HEK293 (cell line): ENCODE results near the gene UBE2M.
"Not testable (repeated sequence)": the region's sequence is repeated elsewhere in the genome, so short reads cannot be mapped to it uniquely, and the experiment has no call there.

Experiments
- ZBTB21 ChIP-seq: fragments of 450-650 bp; formaldehyde crosslinking; IDR thresholded peaks from 2 replicates; pipeline ENCODE4 v1.5.1; 2017; ENCODE audit warnings: missing biosample characterization, missing genetic modification characterization
- ZBTB8A ChIP-seq: fragments of 450-650 bp; formaldehyde crosslinking; IDR thresholded peaks from 2 replicates; pipeline ENCODE4 v1.5.1; 2016; ENCODE audit warnings: missing biosample characterization, missing genetic modification characterization
- ZNF202 ChIP-seq: fragments of 450-650 bp; formaldehyde crosslinking; IDR thresholded peaks from 2 replicates; pipeline ENCODE4 v1.5.1; 2016; ENCODE audit warnings: missing biosample characterization, missing genetic modification characterization, borderline replicate concordance
- ZNF274 ChIP-seq, 2 experiments: fragments of 200-500 bp in 1 of 2; fragments of 450-650 bp in 1 of 2; sonication (Bioruptor generic) in 1 of 2; formaldehyde crosslinking in 1 of 2; IDR thresholded peaks; 2 replicates each; pipeline versions ENCODE4 v1.5.1 to v1.6.1; 2014 to 2016; ENCODE audit warnings: borderline replicate concordance in 1 of 2, inconsistent platforms in 1 of 2, low read length in 1 of 2, missing biosample characterization in 1 of 2, missing genetic modification characterization in 1 of 2
- ZNF37A ChIP-seq: fragments of 450-650 bp; IDR thresholded peaks from 2 replicates; pipeline ENCODE4 v1.5.1; 2018; ENCODE audit warnings: missing biosample characterization, missing genetic modification characterization
- ZNF610 ChIP-seq: fragments of 450-650 bp; formaldehyde crosslinking; IDR thresholded peaks from 2 replicates; pipeline ENCODE4 v1.5.1; 2016; ENCODE audit warnings: missing biosample characterization, missing genetic modification characterization, borderline replicate concordance
- TF ChIP-seq, protein P1 (sequence below): fragments of 450-650 bp; formaldehyde crosslinking; IDR thresholded peaks from 2 replicates; pipeline ENCODE4 v1.5.1; 2016; ENCODE audit warnings: missing biosample characterization, missing genetic modification characterization
- TF ChIP-seq, protein P2 (sequence below): fragments of 450-650 bp; formaldehyde crosslinking; IDR thresholded peaks from 2 replicates; pipeline ENCODE4 v1.5.1; 2016; ENCODE audit warnings: missing biosample characterization, missing genetic modification characterization
- TF ChIP-seq, protein P3 (sequence below): fragments of 450-650 bp; IDR thresholded peaks from 2 replicates; pipeline ENCODE4 v1.5.1; 2018; ENCODE audit warnings: missing biosample characterization, mild to moderate bottlenecking, missing genetic modification characterization
- TF ChIP-seq, protein P4 (sequence below): fragments of 450-650 bp; formaldehyde crosslinking; IDR thresholded peaks from 2 replicates; pipeline ENCODE4 v1.5.1; 2016; ENCODE audit warnings: missing biosample characterization, missing genetic modification characterization
- TF ChIP-seq, protein P5 (sequence below): fragments of 450-650 bp; formaldehyde crosslinking; IDR thresholded peaks from 2 replicates; pipeline ENCODE4 v1.5.1; 2017; ENCODE audit warnings: missing biosample characterization, missing genetic modification characterization
- TF ChIP-seq, protein P6 (sequence below): fragments of 450-650 bp; formaldehyde crosslinking; IDR thresholded peaks from 2 replicates; pipeline ENCODE4 v1.5.1; 2016; ENCODE audit warnings: missing biosample characterization, missing genetic modification characterization

DNA sequence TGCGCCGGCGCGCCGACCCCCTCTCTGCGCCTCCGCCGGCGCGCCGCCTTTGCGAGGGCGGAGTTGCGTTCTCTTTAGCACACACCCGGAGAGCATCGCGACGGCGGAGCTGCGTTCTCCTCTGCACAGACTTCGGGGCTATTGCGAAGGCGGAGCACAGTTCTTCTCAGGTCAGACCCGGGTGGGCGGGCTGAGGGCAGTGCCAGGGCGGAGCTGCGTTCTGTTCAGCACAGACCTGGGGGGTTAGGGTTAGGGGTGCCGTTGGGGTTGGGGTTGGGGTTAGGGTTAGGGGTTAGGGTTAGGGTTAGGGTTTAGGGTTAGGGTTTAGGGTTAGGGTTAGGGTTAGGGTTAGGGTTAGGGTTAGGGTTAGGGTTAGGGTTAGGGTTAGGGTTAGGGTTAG is 48.8 kb upstream of the UBE2M start:
- TF ChIP-seq, protein P1, sequence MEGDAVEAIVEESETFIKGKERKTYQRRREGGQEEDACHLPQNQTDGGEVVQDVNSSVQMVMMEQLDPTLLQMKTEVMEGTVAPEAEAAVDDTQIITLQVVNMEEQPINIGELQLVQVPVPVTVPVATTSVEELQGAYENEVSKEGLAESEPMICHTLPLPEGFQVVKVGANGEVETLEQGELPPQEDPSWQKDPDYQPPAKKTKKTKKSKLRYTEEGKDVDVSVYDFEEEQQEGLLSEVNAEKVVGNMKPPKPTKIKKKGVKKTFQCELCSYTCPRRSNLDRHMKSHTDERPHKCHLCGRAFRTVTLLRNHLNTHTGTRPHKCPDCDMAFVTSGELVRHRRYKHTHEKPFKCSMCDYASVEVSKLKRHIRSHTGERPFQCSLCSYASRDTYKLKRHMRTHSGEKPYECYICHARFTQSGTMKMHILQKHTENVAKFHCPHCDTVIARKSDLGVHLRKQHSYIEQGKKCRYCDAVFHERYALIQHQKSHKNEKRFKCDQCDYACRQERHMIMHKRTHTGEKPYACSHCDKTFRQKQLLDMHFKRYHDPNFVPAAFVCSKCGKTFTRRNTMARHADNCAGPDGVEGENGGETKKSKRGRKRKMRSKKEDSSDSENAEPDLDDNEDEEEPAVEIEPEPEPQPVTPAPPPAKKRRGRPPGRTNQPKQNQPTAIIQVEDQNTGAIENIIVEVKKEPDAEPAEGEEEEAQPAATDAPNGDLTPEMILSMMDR (tag by site-specific recombination) = not testable (repeated sequence)
- TF ChIP-seq, protein P2, sequence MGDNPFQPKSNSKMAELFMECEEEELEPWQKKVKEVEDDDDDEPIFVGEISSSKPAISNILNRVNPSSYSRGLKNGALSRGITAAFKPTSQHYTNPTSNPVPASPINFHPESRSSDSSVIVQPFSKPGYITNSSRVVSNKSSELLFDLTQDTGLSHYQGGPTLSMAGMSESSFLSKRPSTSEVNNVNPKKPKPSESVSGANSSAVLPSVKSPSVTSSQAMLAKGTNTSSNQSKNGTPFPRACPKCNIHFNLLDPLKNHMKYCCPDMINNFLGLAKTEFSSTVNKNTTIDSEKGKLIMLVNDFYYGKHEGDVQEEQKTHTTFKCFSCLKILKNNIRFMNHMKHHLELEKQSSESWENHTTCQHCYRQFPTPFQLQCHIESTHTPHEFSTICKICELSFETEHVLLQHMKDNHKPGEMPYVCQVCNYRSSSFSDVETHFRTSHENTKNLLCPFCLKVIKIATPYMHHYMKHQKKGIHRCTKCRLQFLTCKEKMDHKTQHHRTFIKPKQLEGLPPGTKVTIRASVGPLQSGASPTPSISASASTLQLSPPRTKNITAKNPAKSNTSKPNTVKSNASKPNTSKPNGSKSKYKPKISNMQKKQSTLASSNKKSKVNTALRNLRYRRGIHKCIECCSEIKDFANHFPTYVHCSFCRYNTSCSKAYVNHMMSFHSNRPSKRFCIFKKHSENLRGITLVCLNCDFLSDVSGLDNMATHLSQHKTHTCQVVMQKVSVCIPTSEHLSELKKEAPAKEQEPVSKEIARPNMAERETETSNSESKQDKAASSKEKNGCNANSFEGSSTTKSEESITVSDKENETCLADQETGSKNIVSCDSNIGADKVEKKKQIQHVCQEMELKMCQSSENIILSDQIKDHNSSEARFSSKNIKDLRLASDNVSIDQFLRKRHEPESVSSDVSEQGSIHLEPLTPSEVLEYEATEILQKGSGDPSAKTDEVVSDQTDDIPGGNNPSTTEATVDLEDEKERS (tag by site-specific recombination) = not testable (repeated sequence)
- TF ChIP-seq ZNF37A; ZNF610; ZNF274 (IDR thresholded peaks at IDR 0.05; ENCODE audit: low read length); ZNF274 (tag by site-specific recombination; IDR thresholded peaks at IDR 0.05; ENCODE audit: borderline replicate concordance); ZNF202 (tag by site-specific recombination); ZBTB21 (tag by site-specific recombination); ZBTB8A: not testable (repeated sequence)
- TF ChIP-seq, protein P3, sequence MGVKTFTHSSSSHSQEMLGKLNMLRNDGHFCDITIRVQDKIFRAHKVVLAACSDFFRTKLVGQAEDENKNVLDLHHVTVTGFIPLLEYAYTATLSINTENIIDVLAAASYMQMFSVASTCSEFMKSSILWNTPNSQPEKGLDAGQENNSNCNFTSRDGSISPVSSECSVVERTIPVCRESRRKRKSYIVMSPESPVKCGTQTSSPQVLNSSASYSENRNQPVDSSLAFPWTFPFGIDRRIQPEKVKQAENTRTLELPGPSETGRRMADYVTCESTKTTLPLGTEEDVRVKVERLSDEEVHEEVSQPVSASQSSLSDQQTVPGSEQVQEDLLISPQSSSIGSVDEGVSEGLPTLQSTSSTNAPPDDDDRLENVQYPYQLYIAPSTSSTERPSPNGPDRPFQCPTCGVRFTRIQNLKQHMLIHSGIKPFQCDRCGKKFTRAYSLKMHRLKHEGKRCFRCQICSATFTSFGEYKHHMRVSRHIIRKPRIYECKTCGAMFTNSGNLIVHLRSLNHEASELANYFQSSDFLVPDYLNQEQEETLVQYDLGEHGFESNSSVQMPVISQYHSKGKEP (tag by site-specific recombination) = not testable (repeated sequence)
- TF ChIP-seq, protein P4, sequence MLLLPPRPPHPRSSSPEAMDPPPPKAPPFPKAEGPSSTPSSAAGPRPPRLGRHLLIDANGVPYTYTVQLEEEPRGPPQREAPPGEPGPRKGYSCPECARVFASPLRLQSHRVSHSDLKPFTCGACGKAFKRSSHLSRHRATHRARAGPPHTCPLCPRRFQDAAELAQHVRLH = not testable (repeated sequence)
- TF ChIP-seq, protein P5, sequence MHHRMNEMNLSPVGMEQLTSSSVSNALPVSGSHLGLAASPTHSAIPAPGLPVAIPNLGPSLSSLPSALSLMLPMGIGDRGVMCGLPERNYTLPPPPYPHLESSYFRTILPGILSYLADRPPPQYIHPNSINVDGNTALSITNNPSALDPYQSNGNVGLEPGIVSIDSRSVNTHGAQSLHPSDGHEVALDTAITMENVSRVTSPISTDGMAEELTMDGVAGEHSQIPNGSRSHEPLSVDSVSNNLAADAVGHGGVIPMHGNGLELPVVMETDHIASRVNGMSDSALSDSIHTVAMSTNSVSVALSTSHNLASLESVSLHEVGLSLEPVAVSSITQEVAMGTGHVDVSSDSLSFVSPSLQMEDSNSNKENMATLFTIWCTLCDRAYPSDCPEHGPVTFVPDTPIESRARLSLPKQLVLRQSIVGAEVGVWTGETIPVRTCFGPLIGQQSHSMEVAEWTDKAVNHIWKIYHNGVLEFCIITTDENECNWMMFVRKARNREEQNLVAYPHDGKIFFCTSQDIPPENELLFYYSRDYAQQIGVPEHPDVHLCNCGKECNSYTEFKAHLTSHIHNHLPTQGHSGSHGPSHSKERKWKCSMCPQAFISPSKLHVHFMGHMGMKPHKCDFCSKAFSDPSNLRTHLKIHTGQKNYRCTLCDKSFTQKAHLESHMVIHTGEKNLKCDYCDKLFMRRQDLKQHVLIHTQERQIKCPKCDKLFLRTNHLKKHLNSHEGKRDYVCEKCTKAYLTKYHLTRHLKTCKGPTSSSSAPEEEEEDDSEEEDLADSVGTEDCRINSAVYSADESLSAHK (tag by site-specific recombination) = not testable (repeated sequence)
- TF ChIP-seq, protein P6, sequence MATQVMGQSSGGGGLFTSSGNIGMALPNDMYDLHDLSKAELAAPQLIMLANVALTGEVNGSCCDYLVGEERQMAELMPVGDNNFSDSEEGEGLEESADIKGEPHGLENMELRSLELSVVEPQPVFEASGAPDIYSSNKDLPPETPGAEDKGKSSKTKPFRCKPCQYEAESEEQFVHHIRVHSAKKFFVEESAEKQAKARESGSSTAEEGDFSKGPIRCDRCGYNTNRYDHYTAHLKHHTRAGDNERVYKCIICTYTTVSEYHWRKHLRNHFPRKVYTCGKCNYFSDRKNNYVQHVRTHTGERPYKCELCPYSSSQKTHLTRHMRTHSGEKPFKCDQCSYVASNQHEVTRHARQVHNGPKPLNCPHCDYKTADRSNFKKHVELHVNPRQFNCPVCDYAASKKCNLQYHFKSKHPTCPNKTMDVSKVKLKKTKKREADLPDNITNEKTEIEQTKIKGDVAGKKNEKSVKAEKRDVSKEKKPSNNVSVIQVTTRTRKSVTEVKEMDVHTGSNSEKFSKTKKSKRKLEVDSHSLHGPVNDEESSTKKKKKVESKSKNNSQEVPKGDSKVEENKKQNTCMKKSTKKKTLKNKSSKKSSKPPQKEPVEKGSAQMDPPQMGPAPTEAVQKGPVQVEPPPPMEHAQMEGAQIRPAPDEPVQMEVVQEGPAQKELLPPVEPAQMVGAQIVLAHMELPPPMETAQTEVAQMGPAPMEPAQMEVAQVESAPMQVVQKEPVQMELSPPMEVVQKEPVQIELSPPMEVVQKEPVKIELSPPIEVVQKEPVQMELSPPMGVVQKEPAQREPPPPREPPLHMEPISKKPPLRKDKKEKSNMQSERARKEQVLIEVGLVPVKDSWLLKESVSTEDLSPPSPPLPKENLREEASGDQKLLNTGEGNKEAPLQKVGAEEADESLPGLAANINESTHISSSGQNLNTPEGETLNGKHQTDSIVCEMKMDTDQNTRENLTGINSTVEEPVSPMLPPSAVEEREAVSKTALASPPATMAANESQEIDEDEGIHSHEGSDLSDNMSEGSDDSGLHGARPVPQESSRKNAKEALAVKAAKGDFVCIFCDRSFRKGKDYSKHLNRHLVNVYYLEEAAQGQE = not testable (repeated sequence)
